NCI-H2029 treated with DMSO at 0.1 percent for 48 hours (cell line): ENCODE data around the gene CRIP1.
A peak's percentile ranks its signal among the peaks of the same experiment; 100 is the strongest.

Experiments used
- DNase-seq: peaks from one replicate; lab custom pipeline; 2025; lab: John Stamatoyannopoulos, UW

CRIP1 gene

DNA sequence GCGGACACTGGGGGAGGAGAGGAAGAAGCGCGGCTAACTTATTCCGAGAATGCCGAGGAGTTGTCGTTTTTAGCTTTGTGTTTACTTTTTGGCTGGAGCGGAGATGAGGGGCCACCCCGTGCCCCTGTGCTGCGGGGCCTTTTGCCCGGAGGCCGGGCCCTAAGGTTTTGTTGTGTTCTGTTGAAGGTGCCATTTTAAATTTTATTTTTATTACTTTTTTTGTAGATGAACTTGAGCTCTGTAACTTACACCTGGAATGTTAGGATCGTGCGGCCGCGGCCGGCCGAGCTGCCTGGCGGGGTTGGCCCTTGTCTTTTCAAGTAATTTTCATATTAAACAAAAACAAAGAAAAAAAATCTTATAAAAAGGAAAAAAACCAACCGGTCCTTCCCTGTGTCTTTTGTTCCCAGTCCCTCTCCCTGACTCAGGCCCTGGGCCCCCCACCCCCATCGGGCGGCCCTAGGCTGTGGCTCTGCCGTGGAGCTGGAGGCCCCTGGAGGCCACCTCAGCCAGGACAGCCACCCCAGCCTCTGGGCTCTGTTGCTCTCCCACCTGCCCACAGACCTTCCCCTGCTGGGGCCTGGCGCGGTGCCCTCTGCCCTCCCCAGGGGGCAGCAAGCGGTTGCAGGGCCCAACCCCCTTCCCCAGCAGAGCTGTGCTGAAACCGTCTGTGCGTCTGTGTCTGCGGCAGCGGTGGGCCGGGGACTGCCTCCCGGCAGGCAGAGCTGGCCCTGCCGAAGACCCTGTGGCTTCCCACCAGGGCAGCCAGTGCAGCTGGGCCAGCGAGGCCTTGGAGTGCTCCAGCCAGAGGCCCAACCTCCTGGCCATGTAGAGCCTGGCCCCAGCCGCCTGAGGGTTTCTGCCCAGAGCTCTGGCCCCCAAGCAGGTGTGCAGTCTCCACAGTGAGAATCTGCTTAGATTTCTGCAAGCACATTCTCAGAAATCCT lies 16.1 kb upstream of the CRIP1 start:
- no peak for DNase-seq

DNA sequence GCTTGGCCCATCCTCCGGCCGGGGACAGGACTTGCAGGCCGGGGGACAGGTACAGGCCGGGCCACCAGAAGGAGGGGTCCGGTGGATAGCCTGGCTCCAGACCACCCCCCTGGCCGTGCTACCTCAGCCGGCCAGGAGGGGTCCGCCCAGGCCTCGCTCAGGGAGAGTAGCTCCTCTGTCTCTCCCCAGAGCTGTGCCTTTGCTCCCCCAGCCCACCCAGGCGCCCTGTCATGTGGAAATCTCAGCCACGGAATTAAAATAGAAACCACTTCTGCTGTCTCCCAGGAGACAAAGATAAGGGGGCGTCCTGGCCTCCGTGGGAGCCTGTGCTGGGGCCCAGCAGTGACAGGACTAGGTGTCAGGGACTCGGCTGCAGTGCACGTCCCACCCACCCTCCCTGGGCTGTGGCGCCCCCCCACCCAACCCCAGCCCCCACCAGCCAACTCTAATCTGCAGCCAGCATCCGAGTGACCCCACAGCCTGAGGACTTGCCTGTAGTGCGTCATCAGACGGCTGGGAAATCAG lies 15.3 kb upstream of the CRIP1 start:
- no peak for DNase-seq

DNA sequence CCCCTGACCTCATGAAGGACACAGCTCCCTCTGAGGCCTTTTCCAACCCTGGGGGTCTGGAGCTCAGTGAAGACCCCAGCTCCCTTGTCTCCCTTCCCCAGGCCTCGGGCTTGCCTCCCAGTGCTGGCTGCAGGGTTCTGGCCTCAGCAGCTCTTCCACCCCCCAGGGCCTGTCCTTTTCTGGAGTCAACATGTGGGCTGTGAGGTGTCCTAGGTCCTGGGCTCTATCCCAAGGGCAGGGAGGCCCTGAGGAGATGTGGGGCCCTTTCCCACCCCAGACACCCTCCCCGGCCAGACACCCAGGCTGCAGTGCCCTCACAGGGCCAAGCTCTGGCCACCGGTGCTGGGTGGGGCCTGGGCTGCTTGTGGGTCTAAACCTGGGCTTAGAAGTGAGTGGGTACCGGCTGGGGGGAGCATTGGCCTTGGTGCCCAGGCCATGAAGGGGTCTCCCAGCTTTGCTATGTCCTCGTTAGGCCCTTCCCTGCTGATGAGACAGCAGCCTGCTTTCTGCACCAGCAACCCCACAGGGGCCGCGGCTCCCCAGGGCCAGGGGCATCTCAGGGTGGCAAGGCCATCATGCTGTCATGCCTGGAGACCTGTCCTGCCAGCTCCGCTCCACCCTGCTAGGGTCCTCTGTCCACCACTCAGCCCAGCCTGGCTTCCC lies 14.7 kb upstream of the CRIP1 start:
- no peak for DNase-seq

DNA sequence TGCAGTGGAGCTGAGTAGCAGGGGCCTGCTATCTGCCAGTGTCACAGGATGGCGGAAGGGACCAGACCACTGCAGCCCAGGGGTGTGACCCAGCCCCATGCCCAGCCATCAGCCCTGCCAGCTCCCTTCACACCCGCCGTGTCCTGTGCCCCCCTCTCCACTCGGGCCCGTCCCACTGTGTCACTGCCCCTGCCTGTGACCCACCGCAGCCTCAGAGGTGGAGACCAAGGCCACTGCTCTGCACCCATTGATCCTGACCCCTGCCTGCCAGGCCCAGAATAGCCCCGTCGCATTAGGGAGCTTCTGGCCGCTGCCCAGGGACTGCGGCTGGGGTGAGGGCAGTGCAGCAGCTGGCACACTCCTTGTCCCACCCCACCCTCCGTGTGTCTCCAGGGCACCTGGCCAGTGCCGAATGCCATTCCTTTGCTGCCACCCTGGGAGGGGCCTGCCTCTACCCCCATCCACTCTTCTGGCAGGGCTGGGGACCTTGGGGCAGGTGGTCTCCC lies 14.1 kb upstream of the CRIP1 start:
- no peak for DNase-seq

DNA sequence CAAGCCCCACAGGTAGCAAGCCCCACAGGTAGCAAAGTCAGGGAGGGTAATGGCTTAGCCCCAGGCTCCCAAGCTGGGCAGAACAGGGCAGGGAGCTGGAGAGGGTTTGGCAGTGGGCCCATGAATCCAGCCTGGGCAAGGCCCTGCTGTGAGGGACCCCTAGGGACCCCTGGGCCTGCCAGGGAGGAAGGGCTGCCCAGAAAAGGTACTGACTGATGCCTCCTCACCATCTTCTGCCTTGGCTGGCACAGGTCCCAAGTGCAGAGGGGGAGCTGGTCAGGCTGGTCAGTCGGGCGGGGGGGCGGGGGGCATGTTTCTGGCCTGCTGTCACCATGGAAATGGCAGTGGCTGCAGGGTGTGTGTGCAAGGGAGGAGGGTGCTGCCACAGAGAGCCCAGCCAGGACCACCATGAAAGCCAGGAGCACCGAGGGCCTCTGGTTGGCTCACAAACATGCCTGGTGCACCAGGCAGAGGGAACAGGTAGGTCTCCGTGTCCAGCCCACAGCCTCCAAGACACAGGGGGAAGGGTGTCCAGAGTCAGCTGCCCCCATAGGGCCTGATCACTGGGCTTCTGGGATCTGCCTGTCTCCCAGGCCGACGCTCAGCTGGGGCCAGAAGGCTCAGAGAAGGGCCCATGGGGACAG lies 13.5 kb upstream of the CRIP1 start:
- no peak for DNase-seq

DNA sequence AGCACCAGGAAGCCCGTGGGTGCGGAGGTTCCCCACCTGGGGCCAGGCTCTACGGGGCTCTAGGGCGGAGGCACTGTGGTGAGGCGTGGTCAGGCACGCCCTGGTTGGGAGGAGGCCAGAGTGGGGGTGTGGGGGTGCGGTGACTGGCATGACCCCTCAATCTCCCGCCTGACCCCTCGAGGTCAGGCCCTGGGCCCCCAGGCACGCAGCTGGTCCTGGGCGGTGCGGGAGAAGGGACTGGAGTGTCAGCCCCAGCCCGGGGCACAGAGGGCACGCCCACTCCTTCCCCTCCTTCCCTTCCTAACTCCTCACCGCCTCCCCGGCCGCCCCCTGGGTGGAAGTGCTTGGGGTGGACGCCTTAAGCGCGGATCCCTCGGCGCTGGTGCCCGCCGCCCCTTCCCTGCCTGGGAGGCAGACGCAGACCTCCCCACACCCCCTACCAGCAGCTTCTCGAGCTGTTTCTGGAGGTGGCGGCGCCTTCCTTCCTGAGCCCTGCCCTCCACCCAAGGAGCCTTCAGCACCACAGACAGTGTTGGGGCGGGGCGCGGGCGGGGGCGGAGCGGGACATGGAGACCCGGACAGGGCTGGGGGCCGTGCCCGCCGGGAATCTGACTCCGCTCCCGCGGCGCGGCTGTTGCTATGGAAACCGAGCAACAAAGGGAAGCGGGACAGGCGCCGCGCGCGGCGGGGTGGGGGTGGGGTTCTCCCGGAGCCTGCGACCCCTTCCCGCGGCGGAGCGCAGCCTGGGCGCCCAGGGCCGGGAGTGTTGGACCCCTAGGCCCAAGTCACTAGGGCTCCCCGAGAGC lies 12.8 kb upstream of the CRIP1 start:
- DNase-seq, result no peak

DNA sequence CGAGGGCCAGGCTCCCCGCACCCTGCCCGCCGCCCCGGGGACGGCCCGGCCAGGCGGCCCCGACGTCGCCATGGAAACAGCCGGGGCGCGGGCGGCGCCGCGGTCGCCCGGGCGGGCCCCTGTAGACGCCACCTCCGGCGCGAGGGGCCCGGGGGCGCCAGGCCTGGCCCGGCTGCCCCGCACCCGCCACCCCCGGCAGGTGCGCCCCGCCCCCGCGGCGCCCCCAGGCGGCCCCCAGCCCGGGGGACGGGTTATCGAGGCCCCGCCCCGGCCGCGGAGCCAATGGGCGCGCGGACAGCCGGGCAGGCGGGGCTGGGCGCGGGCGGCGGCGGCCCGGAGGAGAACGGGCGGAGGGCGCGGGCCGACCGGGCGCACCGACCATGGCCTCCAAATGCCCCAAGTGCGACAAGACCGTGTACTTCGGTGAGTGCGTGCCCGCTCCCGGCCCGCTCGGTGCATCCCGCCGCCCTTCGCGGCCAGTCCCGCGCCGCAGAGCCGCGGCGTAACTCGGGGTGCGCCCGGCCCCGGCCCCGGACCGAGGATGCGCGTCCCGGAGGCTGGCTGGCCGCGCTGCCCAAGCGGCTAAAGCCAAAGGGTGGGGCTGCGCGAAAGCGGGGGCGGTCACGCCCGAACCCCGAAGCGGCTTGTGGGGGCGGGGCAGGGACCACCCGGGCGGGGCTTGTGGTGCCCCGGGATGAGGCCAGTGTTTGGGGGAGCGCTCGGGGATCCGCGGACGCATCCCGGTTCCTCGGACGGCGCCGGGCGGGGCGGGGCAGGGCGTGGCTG lies 12.0 kb upstream of the CRIP1 start, which contains the start of gene CRIP2:
TSS of gene CRIP2 (plus strand) at position 339 of the 786 bp plus-strand sequence. CDS start at position 381, 42 bp downstream.
- no peak for DNase-seq

DNA sequence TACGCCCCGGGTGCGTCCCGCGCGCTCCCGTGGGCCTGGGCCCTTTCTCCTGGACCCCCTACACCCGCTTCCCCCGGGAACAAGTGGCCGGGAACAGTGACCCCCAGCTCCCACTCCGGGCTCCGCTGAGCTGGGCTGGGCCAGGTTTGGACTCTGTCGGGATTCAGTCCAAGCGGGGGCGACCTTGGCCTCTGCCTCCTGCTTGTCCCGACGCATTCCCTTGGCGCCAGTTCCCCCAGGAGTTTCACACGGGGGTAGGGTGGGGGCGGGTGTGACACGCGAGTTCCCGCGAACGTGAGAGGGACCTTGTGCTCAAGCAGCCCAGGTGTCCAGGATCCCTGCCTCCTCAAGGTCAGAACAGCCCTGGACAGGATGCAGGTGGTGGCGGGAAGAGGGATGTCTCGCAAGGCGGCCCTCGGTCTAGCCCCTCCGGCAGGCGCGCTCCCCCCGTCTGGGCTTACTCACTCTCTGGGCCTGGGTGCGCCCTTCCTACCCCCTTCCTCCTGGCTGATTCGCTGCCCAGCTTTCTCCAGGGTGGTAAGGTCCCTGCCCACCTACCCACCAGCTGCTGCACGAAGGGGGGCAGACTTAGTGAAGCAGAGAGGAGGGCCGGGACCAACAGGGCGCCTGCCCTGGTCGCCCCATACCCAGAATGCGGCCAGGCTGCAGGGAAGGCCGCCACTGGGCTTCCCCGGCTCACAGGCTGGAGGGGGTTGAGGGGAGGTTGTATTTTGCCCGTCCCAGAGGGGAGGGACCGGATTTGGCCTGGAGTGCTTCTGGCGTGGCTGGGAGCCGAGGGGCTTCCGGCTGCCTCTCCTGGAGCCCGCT lies 11.2 kb upstream of the CRIP1 start:
- peak; percentile 36 for DNase-seq

DNA sequence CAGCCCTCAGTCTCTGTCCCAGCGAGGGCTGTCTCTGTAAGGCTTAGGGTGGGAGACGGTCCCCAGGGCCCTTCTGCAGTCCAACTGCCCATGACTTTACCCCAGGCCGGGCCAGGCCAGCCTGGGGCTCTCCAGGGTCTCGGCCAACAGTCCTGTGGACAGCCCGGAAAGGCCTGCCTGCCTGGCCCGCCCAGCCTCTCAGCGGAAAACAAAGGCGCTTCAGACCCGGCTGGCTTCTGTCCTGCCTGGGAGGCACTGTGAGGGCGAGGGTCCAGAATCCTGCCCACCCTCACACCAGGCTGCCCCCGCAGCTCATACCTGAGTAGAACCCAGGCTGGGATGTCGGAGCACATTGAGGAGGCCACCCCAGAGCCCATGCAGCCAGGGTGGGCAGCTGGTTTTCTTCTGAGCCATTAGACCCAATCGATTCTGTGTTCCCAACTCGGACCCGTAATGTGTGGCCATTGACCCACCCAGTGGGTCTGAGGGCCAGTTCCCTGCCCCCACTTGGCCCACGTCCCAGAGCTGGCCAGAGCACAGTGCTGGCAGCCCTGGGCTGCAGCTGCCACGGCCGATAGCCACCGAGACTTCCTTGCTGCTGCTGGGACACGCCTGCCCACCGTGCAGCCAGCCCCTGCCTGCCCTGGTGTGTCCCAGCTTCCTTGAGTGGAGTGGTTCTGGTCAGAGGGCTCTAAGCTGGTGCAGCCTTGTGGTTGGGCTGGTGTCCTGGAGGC lies 10.4 kb upstream of the CRIP1 start:
- DNase-seq, result no peak

DNA sequence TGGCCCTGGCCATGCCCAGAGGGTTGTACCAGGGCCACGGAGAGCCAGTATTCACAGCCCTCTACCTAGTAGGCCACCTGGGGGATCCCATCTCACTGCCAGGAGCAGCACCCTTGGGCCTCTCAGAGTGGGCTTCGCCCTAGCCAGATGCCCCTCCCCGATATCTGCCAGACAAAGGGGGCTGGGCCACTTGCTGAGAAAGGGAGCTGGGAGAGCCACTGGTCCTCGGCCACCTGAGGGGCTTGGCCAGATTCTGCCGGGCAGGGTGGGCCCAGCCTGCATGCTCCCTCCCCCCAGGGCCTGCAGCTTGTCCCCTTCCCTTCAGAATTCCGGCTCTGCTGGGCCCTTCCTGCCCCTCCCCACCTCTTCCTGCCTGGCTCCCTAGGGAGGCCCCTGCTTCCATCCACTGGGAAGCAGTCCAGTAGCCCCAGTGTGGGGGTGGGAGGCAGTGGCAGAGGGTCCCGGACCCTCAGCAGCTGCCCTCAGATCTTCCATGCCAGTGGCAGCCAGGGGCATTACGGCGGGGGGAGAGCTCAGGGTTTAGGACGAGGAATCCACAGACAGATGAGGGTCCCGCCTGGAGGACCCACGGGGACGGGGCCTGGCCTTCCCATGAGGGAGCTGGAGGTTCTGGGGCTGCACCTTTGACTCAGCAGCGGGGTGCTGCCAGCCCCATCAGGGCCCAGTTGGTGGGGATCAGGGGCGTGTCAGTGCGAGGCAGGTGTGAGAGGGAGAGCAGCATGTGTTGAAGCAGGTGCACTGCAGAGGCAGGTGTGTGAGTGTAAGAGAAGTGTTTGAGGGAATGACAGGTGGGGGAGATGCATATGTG lies 9.6 kb upstream of the CRIP1 start:
- DNase-seq, result no peak

DNA sequence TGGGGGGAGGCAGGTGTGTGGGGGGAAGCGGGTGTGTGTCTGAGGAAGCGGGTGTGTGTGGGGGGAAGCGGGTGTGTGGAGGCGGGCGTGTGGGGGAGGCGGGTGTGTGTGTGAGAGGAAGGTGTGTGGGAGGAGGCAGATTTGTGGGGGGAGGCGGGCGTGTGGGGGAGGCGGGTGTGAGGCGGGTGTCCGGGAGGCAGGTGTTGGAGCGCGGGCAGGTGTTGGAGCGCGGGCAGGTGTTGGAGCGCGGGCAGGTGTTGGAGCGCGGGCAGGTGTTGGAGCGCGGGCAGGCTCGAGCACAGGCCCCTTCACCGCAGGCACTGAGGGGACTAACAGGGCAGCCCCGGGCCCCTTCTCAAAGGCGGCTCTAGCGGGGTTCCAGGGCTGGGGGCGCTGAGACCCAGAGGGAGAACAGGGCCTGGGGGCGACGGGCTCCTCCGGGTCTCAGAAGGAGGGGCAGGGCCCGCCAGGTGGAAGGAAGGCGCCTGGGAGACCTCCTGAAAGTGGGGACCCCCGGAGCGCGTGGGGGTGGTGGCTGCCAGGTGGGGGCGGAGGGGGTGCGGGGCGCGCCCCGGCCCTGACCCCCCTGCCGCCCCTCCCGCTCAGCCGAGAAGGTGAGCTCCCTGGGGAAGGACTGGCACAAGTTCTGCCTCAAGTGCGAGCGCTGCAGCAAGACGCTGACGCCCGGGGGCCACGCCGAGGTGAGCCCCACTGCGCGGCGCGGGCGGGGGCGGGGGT lies 8.9 kb upstream of the CRIP1 start:
- no peak for DNase-seq

DNA sequence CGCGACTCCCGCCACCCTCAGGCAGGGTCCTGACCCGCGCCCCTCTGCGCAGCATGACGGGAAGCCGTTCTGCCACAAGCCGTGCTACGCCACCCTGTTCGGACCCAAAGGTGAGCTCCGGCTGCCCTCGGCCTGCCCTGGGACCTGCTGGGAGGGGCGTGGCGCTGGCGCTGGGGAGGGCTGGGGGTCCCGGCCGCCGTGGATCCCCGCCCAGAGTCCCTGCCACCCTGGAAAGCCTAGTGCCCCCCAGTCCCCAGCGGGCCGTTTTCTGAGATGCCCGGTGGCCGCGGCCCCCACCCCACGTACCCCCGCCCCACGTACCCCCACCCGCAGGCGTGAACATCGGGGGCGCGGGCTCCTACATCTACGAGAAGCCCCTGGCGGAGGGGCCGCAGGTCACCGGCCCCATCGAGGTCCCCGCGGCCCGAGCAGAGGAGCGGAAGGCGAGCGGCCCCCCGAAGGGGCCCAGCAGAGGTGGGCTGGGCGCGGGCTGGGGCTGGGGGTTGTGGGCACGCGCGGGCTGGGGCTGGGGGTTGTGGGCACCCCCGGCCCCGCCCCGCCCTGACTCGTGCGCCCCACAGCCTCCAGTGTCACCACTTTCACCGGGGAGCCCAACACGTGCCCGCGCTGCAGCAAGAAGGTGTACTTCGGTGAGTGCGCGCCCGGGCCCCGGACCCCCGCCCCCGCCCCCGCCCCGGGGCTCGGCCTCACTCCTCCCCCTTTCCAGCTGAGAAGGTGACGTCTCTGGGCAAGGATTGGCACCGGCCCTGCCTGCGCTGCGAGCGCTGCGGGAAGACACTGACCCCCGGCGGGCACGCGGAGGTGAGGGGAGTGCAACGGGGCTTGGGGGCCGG lies 8.1 kb upstream of the CRIP1 start:
- DNase-seq, result no peak

DNA sequence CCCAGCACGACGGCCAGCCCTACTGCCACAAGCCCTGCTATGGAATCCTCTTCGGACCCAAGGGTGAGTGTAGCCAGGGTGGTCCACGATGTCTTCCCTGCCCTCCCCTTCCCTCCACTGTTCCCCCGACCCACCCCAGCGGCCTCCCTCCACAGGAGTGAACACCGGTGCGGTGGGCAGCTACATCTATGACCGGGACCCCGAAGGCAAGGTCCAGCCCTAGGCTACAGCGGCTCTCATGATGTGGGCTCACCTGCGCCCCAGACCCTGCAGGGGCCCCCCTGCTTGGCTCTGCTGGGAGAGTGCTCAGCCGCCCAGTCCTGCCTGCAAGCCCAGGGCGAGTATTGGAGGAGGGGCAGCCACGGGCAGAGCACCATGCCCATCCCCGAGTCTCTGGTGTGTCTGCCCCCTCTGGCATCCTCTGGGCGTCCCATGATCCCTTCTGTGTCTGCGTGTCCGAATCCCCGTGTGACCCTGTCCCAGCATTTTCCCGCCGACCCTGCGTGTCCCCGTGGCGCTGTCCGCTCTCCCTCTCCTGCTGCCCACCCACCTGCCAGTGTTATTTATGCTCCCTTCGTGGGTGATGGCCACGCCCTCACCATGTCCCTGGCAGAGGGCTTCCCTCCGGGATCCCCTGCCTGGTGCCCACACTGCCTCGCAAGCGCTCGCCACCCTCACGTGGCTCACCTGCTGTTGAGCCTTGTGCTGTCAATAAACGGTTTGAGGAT lies 7.1 kb upstream of the CRIP1 start:
- DNase-seq, result no peak

DNA sequence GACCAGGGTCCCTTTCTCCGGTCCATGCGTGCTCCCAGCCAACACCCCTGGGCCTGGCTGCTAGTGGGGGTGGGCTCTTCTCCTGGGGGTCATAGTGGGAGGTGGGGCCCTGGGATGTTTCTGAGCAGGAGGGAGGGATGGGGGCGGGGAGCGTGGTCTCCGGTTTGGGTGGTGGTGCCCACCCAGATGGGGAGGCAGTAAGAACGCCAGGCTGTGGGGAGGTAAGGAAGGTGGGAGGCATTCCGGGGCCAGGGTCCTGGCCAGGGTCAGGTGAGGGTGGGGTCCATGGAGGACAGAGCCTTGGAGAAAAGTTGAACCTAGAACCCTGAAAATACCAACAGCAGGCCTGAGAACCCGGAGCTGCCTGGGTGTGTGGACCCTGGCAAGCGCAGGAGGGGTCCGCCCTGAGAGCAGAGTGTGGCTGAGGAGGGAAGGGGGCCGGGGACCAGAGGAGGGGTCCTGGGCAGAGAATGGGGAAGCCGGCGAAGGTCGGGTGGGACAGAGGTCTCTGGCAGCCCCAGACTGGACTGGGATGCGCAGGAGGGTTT lies 6.4 kb upstream of the CRIP1 start:
- DNase-seq, result no peak
